ENCODE results near the gene MAML2.

Gene MAML2

DNA sequence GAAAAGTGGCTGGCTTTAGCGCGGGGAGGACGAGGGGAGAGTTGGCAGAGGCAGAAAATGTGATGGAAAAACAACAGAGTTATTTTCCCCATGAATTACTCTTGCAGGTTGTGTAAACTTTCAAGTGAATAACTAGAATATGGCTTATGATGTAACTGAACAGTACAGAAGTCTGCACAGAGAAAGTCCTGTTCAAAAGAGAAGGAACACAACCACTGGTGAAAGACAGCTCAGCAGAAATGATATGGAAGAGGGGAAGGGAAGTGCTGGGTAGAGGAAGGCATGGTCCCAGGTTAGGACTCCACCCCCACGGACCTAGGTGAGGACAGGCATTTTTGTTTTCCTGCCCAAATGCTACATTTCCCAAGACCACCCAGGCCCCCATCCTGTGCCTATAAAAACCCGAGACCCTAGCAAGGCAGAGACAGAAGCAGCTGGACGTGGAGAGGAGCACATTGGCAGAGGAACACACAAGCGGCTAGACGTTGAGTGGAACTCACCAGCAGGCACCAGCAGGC lies 77.7 kb downstream of the MAML2 start:
- no peak for DNase-seq

DNA sequence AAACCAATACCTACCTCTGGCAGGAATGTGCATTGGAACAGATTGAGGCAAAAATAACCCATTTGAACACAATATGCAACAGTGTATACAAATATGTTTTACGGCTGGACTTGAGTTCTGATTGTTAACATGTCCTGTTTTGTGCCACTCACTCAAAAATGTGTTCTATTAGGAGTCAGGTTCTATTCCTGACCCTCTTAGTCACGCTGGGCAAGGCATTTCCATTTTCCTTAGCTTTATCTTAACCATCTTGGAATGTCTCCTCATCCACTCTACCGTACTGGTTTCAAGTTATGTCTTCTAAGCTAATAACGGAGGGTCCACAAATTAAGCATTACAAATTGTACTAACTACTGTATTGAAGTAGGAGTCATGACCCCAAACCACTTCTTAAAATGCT lies 78.6 kb downstream of the MAML2 start:
- DNase-seq, result no peak

DNA sequence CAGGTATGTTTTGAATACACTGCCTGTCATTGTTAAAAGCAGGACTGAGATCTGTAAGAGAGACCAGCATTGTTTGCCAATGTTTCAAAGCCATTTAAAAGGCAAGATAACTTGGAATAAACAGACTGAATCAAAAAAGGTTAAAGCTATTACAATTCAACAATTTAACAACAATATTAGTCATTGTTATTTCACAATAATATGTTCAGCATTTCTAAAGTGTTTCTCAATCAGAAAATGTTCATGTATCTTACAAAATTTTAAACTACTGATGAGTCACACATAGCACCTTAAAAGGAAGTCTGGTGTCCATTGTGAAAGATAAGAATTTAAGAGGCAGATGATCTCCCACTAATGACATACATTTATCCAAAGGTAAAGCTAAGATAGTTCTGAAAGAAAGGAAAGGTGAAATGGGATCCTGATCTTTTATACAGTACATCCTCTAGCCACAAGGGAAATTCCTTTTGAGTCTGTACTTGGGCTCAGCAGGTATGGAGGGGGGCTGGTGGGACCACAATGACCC lies 79.7 kb downstream of the MAML2 start:
- DNase-seq, result no peak

DNA sequence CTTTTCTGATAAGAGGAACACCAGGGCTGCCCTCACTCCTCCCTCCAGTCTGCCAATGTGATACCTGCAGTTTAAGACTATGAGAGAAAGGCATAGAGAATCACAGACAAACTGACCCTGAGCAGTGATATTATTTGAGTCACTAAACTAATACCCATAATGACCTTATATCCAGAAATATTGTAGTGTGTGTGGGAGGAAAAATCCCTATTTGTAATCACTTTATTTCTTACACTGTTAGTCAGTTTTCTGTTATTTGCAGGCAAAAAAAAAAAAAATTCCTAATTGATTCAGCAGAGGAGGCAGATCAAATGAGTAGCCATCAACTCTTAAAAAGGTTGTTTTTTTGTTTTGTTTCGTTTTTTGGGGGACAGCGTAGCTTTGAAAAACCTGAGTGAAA lies 82.5 kb downstream of the MAML2 start:
- no peak for DNase-seq

DNA sequence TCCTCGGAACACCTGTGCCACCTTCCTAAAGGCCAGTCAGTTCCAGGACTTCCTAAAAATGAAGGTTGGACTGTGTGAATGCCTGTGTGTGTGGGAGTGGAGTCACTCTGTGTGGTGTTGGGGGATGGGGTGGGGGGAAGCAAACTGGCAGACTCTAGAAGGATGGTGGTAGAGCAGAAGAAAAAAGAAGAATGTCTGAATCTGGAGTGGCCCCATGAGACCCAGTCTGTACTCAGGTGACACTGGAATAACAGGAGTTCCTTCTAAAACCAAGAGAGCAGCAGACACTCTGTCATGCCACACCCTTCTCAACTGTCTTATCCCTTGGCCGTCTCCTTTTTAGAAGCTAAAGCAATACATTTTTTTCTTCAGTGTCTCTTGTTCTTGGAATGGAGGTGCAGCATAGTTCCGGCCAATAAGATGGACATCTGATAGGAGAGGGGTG lies 82.9 kb downstream of the MAML2 start:
- no peak for DNase-seq

DNA sequence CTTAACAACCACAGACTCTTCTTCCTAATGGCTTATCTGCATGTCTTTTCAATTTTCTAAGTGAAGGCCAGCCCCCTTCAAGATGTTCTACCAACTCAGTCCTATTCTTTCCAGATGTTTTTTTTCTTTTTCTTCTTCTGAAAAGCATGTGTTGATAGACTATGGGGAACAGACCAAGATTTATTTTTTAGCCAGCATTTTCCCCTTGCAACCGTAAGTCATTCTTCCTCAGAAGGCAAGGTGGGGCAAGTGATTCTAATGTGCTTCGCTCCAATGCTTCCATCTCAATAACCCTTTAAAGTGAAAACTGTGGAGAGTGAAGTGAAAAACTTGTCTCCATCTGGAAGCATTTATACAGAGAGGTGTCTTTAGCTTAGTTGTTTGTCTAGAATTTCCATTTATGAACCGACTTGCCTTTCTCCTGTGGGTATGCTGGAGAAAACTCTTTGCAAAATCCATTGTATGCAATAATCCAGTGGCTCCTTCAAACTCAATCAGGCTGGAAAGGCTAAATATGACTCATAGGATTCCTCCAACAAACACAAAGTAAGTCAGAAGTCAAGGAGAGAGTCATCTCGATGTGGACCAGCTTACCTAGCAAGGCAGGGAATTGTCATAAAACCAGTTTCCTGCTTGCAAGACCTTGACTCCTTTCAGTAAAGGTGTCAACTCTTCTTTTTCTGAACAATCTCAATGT lies 83.7 kb downstream of the MAML2 start:
- DNase-seq, result no peak

DNA sequence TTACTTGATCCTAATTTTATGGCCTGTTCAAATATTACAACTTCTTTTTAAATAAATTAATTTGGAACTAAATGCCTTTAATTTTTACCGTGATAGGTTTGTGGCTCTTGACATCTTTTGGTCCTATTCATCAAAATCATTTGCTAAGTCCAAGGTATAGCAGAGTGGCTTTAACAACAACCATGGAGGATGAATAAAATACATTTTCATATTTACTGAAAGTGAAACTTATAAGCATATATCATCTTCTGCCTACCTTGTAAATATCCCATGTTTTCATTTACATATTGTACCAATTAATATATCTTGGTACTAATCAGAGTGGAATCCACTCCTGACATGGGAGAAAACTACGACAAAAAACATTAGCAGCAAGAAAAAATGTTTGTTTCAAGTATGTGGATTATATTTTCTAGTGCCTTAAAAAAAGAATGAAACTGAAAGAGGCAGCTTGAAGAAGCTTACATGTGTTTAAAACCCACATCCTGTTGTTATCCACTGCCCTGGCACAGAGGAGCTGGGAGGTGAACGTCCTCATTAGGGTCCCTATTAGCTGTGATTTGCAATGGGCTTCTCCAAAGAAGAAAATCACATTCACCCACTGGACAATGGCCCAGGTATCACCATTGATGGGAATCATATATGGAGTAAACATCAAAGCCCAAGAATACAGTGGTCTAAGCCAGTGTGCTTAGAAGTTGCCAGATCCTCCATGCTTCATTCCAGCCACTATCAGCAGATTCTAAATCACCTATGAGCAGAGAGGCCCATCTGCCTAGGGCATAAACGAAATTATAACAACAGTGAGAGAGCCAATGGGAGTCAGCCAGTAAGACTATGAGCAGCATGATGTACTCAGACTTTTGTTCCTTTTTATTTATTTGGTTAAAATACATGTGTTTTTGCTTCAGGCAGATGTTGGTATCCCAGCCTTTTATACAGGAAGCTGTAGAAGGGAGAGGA lies 84.7 kb downstream of the MAML2 start:
- no peak for DNase-seq

DNA sequence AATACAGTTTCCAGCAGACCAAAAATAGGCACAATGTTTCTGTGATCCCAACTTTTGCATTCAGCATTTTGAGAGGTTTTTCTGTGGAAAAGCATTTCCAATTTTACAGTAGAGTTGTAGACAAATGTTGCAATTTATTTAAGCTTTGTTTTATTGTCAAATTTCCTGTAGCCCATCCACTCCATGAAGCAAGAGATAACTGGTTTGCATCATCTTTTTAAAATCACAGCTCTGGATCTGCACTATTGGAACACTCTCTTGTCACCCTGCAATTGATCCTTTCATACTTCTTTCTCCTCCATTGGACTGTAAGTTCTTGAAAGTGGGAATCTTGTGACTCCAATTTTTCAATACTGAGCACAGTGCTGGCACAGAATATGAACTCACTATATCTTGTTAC lies 86.0 kb downstream of the MAML2 start:
- no peak for DNase-seq

DNA sequence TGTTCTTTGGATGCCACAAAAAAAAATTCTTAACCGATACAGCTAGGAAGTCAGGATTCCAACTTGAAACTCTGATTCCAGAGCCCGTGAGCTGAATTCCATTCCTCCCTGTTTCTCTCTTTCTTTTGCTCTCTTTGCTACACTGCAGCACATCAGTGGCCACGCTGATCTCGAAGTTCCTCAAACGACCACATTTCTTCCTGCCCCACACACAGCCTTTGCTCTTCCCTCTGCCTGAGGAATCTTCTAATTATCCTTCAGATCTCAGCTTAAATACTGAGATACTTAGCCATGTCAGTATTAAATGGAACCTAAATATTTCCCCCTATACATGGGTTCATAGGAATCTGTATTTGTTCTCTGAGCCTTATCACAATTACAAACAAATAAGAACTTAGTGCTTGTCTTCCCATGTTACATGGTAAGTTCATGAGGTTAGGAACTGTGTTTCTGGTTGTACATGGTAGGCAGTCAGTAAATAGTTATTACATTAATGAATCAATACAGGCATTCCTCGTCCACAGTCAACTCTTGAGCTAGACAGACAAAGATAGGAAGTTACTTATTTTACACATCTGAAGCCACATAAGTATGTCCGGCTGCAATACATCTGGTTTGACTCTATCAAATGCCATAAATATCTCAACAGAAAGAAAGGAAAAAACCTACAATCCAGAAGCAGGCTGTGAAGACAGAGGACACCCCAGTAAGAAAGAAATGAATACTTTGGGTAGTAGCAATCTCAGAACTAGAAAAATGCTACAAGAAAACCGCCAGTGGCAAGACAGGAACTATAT lies 86.6 kb downstream of the MAML2 start:
- DNase-seq, result no peak

DNA sequence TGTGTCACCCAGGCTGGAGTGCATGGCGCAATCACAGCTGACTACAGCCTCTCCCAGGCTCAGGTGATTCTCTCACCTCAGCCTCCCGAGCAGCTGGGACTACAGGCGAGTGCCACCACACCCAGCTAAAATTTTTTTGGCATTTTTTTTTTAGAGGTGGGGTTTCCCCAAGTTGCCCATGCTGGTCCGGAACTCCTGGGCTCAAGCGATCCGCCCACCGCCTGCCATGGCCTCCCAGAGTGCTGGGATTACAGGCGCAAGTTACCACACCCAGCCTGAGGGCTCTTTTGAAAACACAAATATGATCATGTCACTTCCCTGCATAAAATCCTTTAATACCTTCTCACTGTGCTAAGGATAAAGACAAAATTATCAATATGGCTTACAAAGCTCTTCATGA lies 88.1 kb downstream of the MAML2 start:
- no peak for DNase-seq

DNA sequence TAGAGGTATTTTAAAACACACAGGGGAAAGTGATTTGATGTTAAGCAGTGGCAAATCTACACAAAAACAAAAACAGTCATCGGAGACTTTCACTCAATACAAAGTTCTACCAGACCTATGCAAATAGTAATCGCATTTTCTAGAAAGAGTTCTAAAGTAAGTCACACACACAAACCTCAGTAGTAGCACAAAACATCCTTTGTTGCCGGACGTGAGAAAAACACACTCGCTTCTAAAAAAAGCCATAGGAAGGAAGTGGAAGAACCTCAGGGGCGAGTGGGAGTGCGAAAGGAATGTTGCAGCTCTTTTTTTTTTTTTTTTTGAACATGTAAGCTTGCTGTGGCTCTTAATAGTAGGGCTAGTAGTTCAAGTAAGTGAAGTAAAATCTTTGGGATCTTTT lies 88.9 kb downstream of the MAML2 start:
- no peak for DNase-seq

DNA sequence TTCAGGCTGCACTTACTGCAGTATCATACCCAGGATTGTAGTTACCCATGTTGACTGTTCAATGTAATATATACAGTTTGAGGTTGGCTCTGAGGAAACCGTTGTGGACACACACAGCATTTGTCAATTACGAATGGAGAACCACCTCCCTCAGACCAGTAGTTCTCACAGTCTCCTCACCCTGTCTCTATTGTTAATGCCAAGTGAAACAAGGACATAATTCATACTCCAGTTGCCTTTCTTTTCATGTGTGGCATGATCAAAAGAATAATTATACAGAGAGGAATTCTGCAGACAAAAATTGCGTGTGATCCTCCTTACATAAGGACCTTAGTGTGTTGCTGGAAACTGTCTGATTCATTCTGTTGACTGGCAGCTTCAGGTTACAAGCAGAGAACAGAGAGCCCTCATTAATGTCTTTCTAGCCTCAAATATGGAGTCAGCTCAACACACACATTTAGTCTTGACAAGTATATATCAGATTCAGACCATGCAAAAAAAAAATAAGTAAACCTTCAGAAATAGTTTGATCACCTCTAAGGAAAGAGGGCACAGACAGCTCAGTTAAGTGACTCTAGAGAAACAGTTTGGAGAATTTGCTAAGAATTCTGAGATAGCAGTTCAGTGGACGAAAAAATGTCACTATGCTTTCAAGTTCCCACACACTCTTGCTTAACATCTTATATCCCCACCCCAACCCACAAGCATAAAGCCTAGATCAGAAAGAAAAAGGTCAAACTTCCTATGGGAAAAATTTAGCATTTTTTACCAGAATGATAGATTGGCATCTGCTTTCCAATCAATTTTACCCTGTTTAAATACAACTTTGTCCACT lies 96.1 kb downstream of the MAML2 start:
- no peak for DNase-seq

DNA sequence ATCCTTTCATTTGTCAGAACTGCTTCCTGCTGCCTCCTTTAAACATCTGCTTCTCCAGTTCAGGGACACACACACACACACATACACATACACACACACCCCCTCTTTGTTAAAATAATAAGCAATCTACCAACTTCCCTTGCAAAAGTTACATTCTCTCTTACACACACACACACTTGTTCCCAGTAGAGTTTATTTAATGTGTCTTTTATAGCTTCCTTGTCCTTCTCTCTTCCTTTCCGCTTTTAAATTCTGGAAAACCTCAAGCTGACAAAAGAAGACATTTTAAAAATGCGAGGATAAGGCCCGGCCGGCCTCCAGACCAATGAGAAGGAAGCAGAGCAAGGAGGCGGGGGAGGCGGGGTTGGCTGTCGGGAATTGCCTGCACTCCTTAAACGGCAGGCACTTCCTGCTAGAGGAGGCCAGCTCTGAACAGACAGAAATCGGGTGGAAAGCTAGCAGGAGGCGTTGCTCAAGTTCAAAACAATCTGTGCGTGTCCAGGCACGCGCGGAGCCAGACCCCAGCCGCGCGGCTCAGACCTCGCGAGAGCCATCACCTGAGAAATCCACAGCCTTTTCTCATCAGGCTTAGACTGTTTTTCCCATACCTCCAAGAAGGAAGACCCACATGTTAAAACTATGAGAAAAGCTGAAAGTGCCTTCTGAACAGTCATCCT lies 99.9 kb downstream of the MAML2 start:
- peak; percentile 72 for DNase-seq

DNA sequence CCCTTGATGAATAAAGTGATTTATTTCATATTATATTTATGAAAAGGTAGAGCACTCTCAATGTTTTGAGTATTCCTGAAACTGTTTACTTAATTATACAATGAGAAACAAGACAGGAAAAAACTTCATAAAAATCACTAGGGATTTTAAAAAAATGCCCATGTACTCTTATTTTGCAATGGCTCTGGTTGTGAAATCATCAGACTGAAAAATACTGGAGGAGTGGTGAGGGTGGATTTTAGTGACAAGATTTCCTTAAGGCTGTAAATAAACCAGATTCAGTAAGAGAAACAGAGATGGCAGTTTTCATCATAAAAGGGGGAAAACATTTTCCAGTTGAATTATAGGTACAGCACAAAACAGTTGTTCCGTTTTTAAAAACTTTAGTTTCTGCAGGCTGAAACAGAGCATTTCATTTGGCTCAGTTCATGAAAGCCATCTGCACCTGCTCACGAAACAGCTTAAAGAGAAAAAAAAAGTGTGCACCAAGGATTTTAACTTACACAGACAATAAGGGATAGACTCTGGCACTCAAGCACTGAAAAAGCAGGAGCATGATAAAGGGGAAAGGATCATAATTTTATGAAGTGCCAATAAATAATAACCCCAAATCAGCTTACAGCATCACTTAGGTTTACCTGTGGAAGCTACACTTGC lies 100.7 kb downstream of the MAML2 start:
- no peak for DNase-seq

DNA sequence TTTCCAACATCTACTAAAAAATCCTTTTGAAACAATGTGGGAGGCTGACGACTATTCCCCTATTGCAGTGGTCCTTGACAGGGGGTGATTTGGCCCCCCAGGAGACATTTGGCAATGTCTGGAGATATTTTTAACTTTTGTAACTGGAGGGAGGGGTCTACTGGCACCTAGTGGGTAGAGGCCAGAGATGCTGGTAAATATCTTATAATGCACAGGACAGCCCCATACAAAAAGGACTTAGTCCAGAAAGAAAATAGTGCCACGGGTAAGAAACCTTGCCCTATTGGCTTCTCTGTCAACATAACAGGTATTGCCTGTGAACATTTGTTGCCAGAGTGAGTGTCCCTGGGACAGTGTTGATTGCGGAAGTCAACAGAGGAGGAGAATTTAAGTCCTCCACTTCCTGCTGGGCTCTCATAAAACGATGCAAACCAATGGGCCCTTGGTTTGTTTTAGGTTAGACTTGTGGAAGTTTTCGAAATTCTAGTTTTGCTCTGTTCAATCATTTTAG lies 101.6 kb downstream of the MAML2 start:
- no peak for DNase-seq

DNA sequence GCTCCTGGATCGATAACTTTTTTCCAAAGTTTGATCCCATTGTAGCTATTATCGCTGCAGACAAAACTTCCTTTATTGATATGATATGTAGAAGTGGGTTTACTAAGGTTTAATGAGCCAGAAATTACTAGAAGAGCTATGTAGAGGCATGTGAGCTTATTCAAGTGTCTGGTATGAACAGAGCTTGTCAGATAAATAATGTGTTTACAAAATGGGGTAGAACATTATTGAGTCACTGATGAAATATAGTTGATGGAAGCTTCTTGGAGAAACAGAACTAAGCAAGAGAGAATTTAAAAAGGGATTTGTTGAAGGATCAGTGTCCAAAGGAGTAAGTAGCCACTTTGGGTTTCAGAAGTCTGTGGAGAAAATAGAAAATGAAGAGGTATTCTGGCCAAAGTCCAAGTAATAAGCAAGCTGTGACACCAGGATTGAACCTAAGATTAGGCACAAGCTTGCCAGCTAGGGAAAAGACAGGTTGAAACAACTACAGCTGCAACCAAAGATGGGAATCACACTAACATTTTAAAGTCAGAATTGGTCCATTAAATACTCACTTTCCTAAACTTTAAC lies 104.3 kb downstream of the MAML2 start:
- no peak for DNase-seq

DNA sequence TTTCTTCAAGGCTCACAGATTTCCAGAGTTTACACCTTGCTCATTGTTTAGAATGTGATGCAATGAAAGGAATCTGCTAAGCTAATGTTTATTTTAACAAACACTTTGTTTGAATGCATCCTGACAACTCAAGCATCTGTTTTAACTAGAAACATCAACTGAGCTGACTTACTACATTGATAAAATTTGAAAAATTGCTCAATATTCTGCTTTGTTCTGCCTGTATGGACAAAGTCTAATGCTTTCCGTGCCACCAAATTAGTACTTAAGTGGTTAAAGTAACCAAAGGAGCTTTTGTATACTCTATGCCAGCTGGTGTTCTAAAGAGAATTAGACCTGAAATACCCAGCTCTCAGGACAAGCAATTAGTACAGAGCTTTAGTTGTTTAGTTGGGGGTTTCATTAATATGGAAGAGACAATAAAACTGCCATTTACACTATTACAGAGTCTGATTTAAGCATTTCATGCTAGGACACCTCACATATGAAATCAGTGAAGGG lies 105.2 kb downstream of the MAML2 start:
- DNase-seq, result no peak

DNA sequence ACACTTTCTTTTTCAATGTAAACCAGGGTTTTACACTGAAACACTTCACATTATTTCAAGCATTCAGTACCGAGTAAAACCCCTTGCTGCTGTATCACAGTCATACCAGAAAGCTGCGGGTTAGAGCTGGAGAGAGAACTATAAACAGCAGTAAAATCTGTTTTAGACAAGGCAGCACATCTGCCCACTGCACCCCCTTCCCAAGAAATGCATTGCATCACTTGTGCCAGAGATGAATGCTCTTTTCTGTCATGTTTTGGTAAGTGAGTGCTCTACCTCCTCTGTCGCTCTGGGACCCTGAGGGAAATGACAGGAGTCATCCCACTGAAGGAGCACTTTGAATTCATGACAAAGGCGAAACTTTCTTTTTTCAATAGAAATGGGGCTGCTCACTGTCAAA lies 107.2 kb downstream of the MAML2 start:
- peak; percentile 43 for DNase-seq

DNA sequence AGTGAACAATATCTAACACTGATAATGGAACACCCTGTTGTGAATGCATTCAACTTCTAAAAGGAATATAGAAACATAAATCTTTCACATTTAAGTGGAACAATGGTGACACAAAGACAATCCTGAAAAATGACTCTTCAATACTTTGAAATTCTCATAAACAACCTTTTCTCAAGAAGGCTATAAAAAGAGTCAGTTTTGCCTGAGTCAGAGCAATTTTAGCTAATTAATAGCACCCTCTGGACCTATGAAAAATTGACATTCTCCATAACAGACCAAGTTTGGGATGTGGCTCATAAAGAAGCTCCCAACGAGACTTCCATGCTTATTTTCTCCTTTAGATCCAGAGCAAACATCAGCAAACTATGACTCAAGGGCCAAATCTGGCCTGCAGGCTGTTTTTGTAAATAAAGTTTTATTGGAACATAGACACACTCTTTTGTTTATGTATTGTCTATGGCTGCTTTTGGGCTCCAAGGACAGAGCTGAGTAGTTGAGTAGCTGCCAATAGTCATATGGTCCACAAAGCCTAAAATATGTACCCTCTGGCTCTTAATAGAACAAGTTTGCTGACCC lies 108.0 kb downstream of the MAML2 start:
- no peak for DNase-seq

DNA sequence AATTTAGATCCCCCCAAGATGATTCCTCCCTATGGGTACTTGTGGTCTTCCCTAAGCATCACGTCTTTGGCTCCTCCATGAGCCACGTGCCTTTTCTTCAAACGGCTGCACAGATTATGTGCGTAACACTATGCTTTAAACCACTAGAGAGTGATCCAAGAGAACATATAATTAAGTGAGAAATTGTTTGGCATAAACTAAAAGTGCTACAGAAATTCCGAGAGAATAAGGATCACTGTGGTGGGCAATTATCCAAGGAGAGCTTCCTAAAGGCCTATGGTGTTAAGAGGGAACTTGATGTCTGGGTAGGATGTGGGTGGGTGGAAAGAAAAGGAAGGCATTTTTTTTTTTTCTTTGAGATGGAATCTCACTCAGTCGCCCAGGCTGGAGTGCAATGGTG lies 110.9 kb downstream of the MAML2 start:
- no peak for DNase-seq
